GM19324 (cell line): ENCODE data around the gene SBNO2.

Source experiments
- ATAC-seq: cut with Tn5 transposase; IDR thresholded peaks from one replicate; pipeline ENCODE4 v1.9.1; 2021; ENCODE audit warnings: mild to moderate bottlenecking, moderate library complexity; ENCODE audit not compliant: unreplicated experiment, low FRiP score

The SBNO2 gene

GRCh38 chr19:1094978-1095701, 78.9 kb downstream of the SBNO2 start, which contains the start of gene POLR2E:
Gene POLR2E, minus strand, starts transcription at chr19:1095375. Its CDS starts 60 bp downstream, at chr19:1095315.
- ATAC-seq: peak; percentile 78

GRCh38 chr19:1094655-1094977, 79.5 kb downstream of the SBNO2 start:
- no peak for ATAC-seq

- ATAC-seq: no peak
Observed at GRCh38 chr19:1093811-1094553, 80.1 kb downstream of the SBNO2 start.

GRCh38 chr19:1093330-1093729, 80.7 kb downstream of the SBNO2 start:
- no peak for ATAC-seq

GRCh38 chr19:1091544-1092175, 82.4 kb downstream of the SBNO2 start:
- ATAC-seq: no peak

GRCh38 chr19:1090731-1091543, 83.1 kb downstream of the SBNO2 start:
- no peak for ATAC-seq

GRCh38 chr19:1089891-1090290, 84.2 kb downstream of the SBNO2 start:
- ATAC-seq: no peak

GRCh38 chr19:1089126-1089771, 84.8 kb downstream of the SBNO2 start:
- ATAC-seq: no peak

- ATAC-seq: no peak
Observed at GRCh38 chr19:1088416-1089010, 85.6 kb downstream of the SBNO2 start.

- ATAC-seq: no peak
Observed at GRCh38 chr19:1087813-1088415, 86.2 kb downstream of the SBNO2 start.

GRCh38 chr19:1086613-1087012, 87.5 kb downstream of the SBNO2 start:
- no peak for ATAC-seq

GRCh38 chr19:1085676-1086442, 88.2 kb downstream of the SBNO2 start:
- ATAC-seq: no peak

GRCh38 chr19:1085053-1085658, 88.9 kb downstream of the SBNO2 start:
- no peak for ATAC-seq

GRCh38 chr19:1084024-1084868, 89.8 kb downstream of the SBNO2 start:
- ATAC-seq: no peak

- no peak for ATAC-seq
Observed at GRCh38 chr19:1082928-1083816, 90.9 kb downstream of the SBNO2 start.

- ATAC-seq: no peak
Observed at GRCh38 chr19:1082165-1082927, 91.7 kb downstream of the SBNO2 start.
